A673 (cell line): ENCODE data around the gene DYRK1A. TPM values are rescaled to one million over a fixed set of nuclear protein-coding genes. Genes with fewer than 3 reads are reported as not detected.
"Not testable (repeated sequence)": the region's sequence is repeated elsewhere in the genome, so short reads cannot be mapped to it uniquely, and the experiment has no call there.

Source experiments
- BruUV-seq: library from RNA; stranded (reverse); fragments of 400-500 nt; replicated peaks from 2 replicates; lab custom pipeline; 2021; lab: Mats Ljungman, UMichigan
- CTCF ChIA-PET: fragments of 300-600 bp; sonication (Branson Sonifier 250); formaldehyde crosslinking; loops from one replicate; lab custom pipeline; 2022; ENCODE audit warnings: antibody characterized with exemption; lab: Charles Lee
- POLR2A ChIA-PET: fragments of 300-600 bp; sonication (Branson Sonifier 250); formaldehyde crosslinking; loops from one replicate; lab custom pipeline; 2022; ENCODE audit warnings: antibody characterized with exemption; ENCODE audit not compliant: low non-redundant PET; lab: Charles Lee
- DNase-seq: peaks from one replicate; pipeline ENCODE4 v3.0.0-alpha.2; 2015; ENCODE audit warnings: low spot score
- H3K27ac ChIP-seq: fragments of 200-600 bp; sonication (generic); 2 replicates; pipeline ENCODE4 v1.5.1; 2016; ENCODE audit warnings: mixed run types, low read depth, mild to moderate bottlenecking, mixed read lengths, antibody characterized with exemption, low read length; ENCODE audit not compliant: poor library complexity, severe bottlenecking
- H3K27me3 ChIP-seq: fragments of 200-600 bp; sonication (generic); replicated peaks from 2 replicates; pipeline ENCODE4 v1.6.1; 2017; ENCODE audit warnings: mixed run types, low read depth, mild to moderate bottlenecking, mixed read lengths, antibody characterized with exemption, low read length; ENCODE audit not compliant: insufficient read depth, poor library complexity
- H3K36me3 ChIP-seq: fragments of 200-600 bp; sonication (generic); 2 replicates; pipeline ENCODE4 v1.6.1; 2016; ENCODE audit warnings: mixed run types, mild to moderate bottlenecking, mixed read lengths, antibody characterized with exemption, low read length; ENCODE audit not compliant: insufficient read depth, poor library complexity, severe bottlenecking
- H3K4me1 ChIP-seq: fragments of 200-600 bp; sonication (generic); 2 replicates; pipeline ENCODE4 v1.6.1; 2017; ENCODE audit warnings: mixed run types, mild to moderate bottlenecking, mixed read lengths, antibody characterized with exemption, low read length; ENCODE audit not compliant: insufficient read depth, poor library complexity, severe bottlenecking
- H3K4me3 ChIP-seq: fragments of 200-600 bp; sonication (generic); 2 replicates; pipeline ENCODE4 v1.5.1; 2016; ENCODE audit warnings: low read depth, mixed run types, mild to moderate bottlenecking, mixed read lengths, low read length; ENCODE audit not compliant: poor library complexity, severe bottlenecking
- H3K9me3 ChIP-seq: fragments of 200-600 bp; sonication (generic); 2 replicates; pipeline ENCODE4 v1.6.1; 2016; ENCODE audit warnings: mixed run types, low read depth, mild to moderate bottlenecking, mixed read lengths, antibody characterized with exemption, low read length; ENCODE audit not compliant: poor library complexity, severe bottlenecking
- CTCF ChIP-seq: fragments of 300-800, 200-600 bp; sonication (generic); conservative IDR thresholded peaks from 2 replicates; pipeline ENCODE4 v1.5.1; 2017; ENCODE audit warnings: low read depth, mild to moderate bottlenecking, antibody characterized with exemption, low read length, moderate library complexity, mixed read lengths
- EZH2 ChIP-seq: fragments of 200-600 bp; sonication (generic); IDR thresholded peaks from 2 replicates; pipeline ENCODE4 v1.6.1; 2017; ENCODE audit warnings: borderline replicate concordance, low read depth, mild to moderate bottlenecking, mixed read lengths, antibody characterized with exemption, low read length; ENCODE audit not compliant: poor library complexity, severe bottlenecking
- intact Hi-C: fragments of 100-400 bp; cut with micrococcal nuclease; formaldehyde crosslinking; loops from one replicate; pipeline ENCODE4 v1.10.0; 2022; ENCODE audit not compliant: unreplicated experiment
- total RNA-seq: library from RNA; stranded (reverse); gene quantifications from 2 replicates; pipeline ENCODE4 v1.2.3, GENCODE V29; 2021

The DYRK1A gene
- total RNA-seq, 1 experiment from 2014 or later = 70.5 TPM

DNA sequence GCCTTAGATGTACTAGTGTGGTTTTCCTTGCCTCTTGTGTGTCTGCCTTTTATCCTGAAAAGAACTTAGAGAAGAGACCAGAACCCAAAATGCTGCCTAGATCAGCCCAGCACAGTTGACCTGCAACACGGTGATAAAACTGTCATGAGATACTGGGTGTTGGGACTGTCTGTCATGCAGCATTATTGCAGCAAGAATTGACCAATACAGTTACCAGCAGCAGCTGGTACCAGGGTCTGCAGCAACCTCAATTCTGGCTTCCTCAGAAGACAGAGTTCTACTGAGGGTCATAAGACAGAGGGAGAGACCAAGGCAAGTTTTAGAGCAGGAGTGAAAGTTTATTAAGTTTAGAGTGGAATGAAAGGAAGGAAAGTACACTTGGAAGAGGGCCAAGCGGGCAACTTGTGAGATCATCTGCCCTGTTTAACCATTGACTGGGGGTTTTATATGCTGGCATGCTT, 182.0 kb downstream of the DYRK1A start:
- no peaks in the 10 kb centered on the region for H3K36me3 ChIP-seq
- H3K27ac ChIP-seq = no peak overlapping the region
- CTCF ChIA-PET = no interaction called here
- TF ChIP-seq EZH2 (no peak), CTCF (no peak)
- POLR2A ChIA-PET = no interaction called here
- H3K4me1 ChIP-seq = peaks cover 39% of the 10 kb centered on the region
- H3K27me3 ChIP-seq = no peaks in the 10 kb centered on the region
- H3K4me3 ChIP-seq = no peak overlapping the region
- no TSS peak for BruUV-seq
- intact Hi-C loops = no loop called here
- H3K9me3 ChIP-seq = no peaks in the 10 kb centered on the region
- no peak for DNase-seq

GRCh38 chr21:37549730-37550129, 183.2 kb downstream of the DYRK1A start:
- not testable (repeated sequence) for H3K36me3 ChIP-seq

GRCh38 chr21:37550157-37550556, 183.6 kb downstream of the DYRK1A start:
- BruUV-seq = no TSS peak
- no peak for TF ChIP-seq CTCF
- TF ChIP-seq EZH2 = no peak
- Histone ChIP-seq H3K27ac (no peak overlapping the region), H3K9me3 (no peaks in the 10 kb centered on the region), H3K4me3 (no peak overlapping the region), H3K27me3 (no peaks in the 10 kb centered on the region), H3K4me1 (peaks cover 39% of the 10 kb centered on the region), H3K36me3 (no peaks in the 10 kb centered on the region)
- intact Hi-C loops = no loop called here
- no peak for DNase-seq
- ChIA-PET POLR2A (no interaction called here), CTCF (no interaction called here)

More at GRCh38 chr21:37549730-37550129, 183.2 kb downstream of the DYRK1A start:
- BruUV-seq, H3K27me3 ChIP-seq, H3K27ac ChIP-seq, H3K4me3 ChIP-seq, H3K9me3 ChIP-seq, intact Hi-C loops, DNase-seq, CTCF ChIA-PET, POLR2A ChIA-PET: not testable (repeated sequence)
- H3K4me1 ChIP-seq = peaks cover 39% of the 10 kb centered on the region

DNA sequence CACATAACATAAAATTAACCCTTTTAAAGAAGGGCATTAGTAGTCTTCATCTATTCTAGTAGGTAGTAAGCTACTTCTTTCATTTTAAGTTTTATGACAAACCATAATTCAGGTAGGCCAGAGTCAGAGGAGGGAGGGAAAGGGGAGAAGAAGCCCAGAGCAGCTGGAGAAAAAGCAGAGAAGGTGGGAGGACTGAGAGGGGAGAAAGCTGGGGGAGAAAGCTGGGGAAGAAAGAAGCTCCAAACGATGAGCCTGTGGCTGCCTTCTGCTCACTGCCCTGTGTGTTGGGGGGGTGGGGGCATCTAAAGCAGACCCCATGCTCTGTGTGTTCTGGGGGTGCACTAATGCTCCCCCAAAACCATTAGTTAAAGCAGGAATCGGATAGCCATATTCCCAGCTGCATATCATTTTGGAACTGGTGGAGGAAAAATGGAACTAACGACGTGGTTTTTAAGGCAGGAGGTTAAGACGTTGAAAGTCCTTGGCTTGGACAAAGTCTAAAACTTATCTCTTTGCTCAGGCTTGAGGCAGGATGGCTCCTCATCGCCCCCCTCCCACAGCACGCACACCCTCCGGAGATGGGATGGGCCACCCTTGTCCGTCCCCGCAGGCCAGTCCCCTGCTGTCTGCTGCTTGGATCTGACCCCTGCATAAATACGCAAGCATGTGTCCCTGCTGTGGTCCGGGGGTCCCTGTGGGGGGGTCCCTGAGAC, 184.2 kb downstream of the DYRK1A start:
- ChIA-PET CTCF (no interaction called here), POLR2A (interaction anchor here (0.6 kb wide), 1 partner anchor 511 kb away, joined by 3 read pairs; no protein-coding TSS in a partner anchor)
- no peaks in the 10 kb centered on the region for H3K27me3 ChIP-seq
- intact Hi-C loops = no loop called here
- no peaks in the 10 kb centered on the region for H3K36me3 ChIP-seq
- BruUV-seq = no TSS peak
- peaks cover 39% of the 10 kb centered on the region for H3K4me1 ChIP-seq
- no peak overlapping the region for H3K27ac ChIP-seq
- H3K4me3 ChIP-seq = no peak overlapping the region
- H3K9me3 ChIP-seq = no peaks in the 10 kb centered on the region
- TF ChIP-seq CTCF (no peak), EZH2 (no peak)
- no peak for DNase-seq
